Suprapubic skin (tissue), 3 donors: Measurements from ENCODE around the gene UBE2E2.

Experiments
- POLR2A ChIP-seq, 2 donors: fragments of 450-650 bp; IDR thresholded peaks; one replicate each; pipeline ENCODE4 v1.6.1; 2017; ENCODE audit warnings: antibody characterized with exemption in 2 of 2, mild to moderate bottlenecking in 2 of 2, moderate library complexity in 2 of 2
- TF ChIP-seq, protein P1 (sequence below), 2 donors: fragments of 200-600 bp in 1 of 2; fragments of 450-650 bp in 1 of 2; sonication (generic) in 1 of 2; IDR thresholded peaks; one replicate each; pipeline ENCODE4 v1.5.1; 2016 to 2019; ENCODE audit warnings: antibody characterized with exemption in 2 of 2, mild to moderate bottlenecking in 1 of 2, moderate library complexity in 1 of 2

DNA sequence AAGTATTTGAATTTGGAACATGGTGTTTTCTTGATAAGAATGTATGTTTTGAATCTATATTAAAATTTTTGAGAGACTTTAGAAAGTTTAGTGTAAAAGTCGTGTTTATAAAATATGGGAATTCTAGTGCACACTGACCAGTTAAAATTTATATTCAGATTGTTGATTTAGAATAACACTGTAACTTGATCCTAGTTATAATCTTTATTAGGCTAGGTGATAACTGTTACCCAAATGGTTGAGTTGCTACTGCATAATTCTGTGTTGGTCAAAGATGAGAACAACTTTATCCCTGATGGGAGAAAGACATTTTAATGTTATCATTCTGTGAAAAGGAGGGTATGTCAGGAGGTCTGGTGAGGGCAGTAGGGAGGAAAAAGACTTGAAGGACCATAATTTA, 249.3 kb downstream of the UBE2E2 start:
- TF ChIP-seq POLR2A (IDR thresholded peaks at IDR 0.05), result no peak
- TF ChIP-seq, protein P1, sequence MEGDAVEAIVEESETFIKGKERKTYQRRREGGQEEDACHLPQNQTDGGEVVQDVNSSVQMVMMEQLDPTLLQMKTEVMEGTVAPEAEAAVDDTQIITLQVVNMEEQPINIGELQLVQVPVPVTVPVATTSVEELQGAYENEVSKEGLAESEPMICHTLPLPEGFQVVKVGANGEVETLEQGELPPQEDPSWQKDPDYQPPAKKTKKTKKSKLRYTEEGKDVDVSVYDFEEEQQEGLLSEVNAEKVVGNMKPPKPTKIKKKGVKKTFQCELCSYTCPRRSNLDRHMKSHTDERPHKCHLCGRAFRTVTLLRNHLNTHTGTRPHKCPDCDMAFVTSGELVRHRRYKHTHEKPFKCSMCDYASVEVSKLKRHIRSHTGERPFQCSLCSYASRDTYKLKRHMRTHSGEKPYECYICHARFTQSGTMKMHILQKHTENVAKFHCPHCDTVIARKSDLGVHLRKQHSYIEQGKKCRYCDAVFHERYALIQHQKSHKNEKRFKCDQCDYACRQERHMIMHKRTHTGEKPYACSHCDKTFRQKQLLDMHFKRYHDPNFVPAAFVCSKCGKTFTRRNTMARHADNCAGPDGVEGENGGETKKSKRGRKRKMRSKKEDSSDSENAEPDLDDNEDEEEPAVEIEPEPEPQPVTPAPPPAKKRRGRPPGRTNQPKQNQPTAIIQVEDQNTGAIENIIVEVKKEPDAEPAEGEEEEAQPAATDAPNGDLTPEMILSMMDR (IDR thresholded peaks at IDR 0.05), result no peak
